Putamen (tissue), 1 donor: ENCODE measurements around the gene ASB8.

Source experiments
- DNase-seq: peaks from one replicate; pipeline ENCODE4 v3.0.0-alpha.2; 2016; ENCODE audit warnings: low spot score

ASB8 gene

GRCh38 chr12:48105867-48106680, 51.2 kb downstream of the ASB8 start, which contains the start of gene SENP1:
SENP1 (minus strand) TSS chr12:48106079; CDS start chr12:48101472, 4,607 bp downstream.
- DNase-seq: peak; percentile 88

GRCh38 chr12:48105321-48105866, 51.9 kb downstream of the ASB8 start:
- DNase-seq: peak; percentile 42

- DNase-seq: no peak
Observed at GRCh38 chr12:48104531-48104930, 52.8 kb downstream of the ASB8 start.
